ENCODE results near the gene EGLN1.
"Not testable (repeated sequence)": the region's sequence is repeated elsewhere in the genome, so short reads cannot be mapped to it uniquely, and the experiment has no call there.

GRCh38 chr1:231471027-231471426, 48.9 kb upstream of the EGLN1 start:
- TF ChIP-seq CTCF (IDR thresholded peaks at IDR 0.05); ZFX (IDR thresholded peaks at IDR 0.05; ENCODE audit: borderline replicate concordance): not testable (repeated sequence)

All from 22Rv1 (cell line).